Glutamatergic neuron (in vitro differentiated cells): ENCODE measurements around the gene RTEL1. TPM values are rescaled to one million over a fixed set of nuclear protein-coding genes. Genes with fewer than 3 reads are reported as not detected.

Source experiments
- DNase-seq: peaks from one replicate; pipeline ENCODE4 v3.0.0; 2022
- H3K27ac Mint-ChIP-seq: one replicate; pipeline ENCODE4 v1.8.0; 2020; ENCODE audit warnings: mild to moderate bottlenecking, mixed read lengths, inconsistent platforms; ENCODE audit not compliant: unreplicated experiment
- H3K27me3 Mint-ChIP-seq: one replicate; pipeline ENCODE4 v1.8.0; 2020; ENCODE audit warnings: mild to moderate bottlenecking, moderate library complexity, mixed read lengths, inconsistent platforms; ENCODE audit not compliant: unreplicated experiment
- H3K36me3 Mint-ChIP-seq: one replicate; pipeline ENCODE4 v1.8.0; 2020; ENCODE audit warnings: mild to moderate bottlenecking, mixed read lengths, inconsistent platforms; ENCODE audit not compliant: unreplicated experiment
- H3K4me1 Mint-ChIP-seq: one replicate; pipeline ENCODE4 v1.8.0; 2020; ENCODE audit warnings: mild to moderate bottlenecking, low read depth, mixed read lengths, inconsistent platforms; ENCODE audit not compliant: unreplicated experiment
- H3K4me3 Mint-ChIP-seq: one replicate; pipeline ENCODE4 v1.8.0; 2020; ENCODE audit warnings: mild to moderate bottlenecking, mixed read lengths, inconsistent platforms; ENCODE audit not compliant: unreplicated experiment
- H3K9me3 Mint-ChIP-seq: one replicate; pipeline ENCODE4 v1.8.0; 2020; ENCODE audit warnings: mild to moderate bottlenecking, moderate library complexity, mixed read lengths, inconsistent platforms; ENCODE audit not compliant: unreplicated experiment
- total RNA-seq: library from RNA; stranded (reverse); fragmentation: NEBNext Ultra II Directional; extraction: Animal tissue kit (Norgen Biotek cat#: 25700); gene quantifications from one replicate; pipeline ENCODE4 v1.2.1, GENCODE V29; 2021; ENCODE audit not compliant: unreplicated experiment
- TF ChIP-seq, protein P1 (sequence below): fragments of 200-600 bp; sonication (generic); IDR thresholded peaks from one replicate; pipeline ENCODE4 v1.5.0; 2021; ENCODE audit not compliant: partially characterized antibody, unreplicated experiment

Gene RTEL1
- total RNA-seq, 1 donor from 2014 or later = 36.3 TPM

DNA sequence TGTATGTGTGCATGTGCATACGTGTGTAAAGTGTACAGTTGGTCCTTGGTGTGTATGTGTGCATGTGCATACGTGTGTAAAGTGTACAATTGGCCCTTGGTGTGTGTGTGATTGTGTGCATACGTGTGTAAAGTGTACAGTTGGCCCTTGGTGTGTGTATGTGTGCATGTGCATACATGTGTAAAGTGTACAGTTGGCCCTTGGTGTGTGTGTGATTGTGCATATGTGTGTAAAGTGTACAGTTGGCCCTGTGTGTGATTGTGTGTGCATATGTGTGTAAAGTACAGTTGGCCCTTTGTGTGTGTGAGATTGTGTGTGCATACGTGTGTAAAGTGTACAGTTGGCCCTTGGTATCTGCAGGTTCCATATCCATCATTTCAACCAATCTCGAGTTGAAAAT, 73.3 kb downstream of the RTEL1 start:
- TF ChIP-seq, protein P1, sequence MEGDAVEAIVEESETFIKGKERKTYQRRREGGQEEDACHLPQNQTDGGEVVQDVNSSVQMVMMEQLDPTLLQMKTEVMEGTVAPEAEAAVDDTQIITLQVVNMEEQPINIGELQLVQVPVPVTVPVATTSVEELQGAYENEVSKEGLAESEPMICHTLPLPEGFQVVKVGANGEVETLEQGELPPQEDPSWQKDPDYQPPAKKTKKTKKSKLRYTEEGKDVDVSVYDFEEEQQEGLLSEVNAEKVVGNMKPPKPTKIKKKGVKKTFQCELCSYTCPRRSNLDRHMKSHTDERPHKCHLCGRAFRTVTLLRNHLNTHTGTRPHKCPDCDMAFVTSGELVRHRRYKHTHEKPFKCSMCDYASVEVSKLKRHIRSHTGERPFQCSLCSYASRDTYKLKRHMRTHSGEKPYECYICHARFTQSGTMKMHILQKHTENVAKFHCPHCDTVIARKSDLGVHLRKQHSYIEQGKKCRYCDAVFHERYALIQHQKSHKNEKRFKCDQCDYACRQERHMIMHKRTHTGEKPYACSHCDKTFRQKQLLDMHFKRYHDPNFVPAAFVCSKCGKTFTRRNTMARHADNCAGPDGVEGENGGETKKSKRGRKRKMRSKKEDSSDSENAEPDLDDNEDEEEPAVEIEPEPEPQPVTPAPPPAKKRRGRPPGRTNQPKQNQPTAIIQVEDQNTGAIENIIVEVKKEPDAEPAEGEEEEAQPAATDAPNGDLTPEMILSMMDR = no peak
- Mint-ChIP-seq H3K4me3 (no peak overlapping the region), H3K36me3 (peaks cover 4% of the 10 kb centered on the region), H3K27ac (no peak overlapping the region), H3K4me1 (peaks cover 5% of the 10 kb centered on the region), H3K9me3 (peaks cover 7% of the 10 kb centered on the region), H3K27me3 (peaks cover 11% of the 10 kb centered on the region)
- DNase-seq = no peak

DNA sequence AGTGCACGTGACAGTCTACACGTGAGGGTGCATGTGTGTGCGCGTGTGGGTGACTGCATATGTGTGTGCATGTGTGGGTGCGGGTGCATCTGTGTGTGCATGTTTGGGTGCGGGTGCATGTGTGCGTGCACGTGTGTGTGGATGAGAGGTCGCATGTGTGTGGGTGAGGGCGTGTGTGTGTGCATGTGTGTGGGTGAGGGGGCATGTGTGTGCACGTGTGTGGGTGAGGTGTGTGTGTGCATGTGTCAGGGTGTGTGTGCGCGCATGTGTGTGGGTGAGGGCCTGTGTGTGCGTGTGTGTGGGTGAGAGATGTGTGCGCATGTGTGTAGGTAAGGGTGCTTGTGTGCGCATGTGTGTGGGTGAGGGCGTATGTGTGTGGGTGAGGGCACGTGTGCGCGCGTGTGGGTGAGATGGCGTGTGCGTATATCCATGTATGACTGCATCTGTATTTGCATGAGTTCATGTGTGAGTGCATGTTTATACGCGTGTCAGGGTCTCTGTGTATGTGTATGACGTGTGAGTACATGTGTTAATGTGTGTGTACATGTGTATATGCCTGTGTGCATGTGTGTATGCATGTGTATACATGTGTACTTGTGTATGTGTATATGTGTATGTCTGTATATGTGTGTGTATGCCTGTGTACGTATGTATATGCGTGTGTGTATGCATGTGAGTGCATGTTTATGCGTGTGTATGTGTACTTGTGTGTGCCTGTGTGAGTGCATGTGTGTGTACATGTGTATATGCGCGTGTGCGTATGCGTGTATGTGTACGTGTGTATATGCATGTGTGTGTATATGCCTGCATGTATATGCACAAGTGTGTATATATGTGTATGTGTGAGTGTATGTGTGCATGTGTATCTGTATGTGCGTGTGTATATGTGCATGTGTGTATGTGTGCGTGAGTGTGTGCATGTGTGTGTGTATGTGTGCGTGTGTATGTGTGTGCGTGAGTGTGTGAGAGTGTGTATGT, 74.3 kb downstream of the RTEL1 start:
- Mint-ChIP-seq H3K27me3 (peaks cover 11% of the 10 kb centered on the region), H3K4me3 (no peak overlapping the region), H3K36me3 (peaks cover 4% of the 10 kb centered on the region), H3K27ac (no peak overlapping the region), H3K4me1 (peaks cover 5% of the 10 kb centered on the region), H3K9me3 (peaks cover 8% of the 10 kb centered on the region)
- TF ChIP-seq, protein P1 = no peak
- DNase-seq = no peak

DNA sequence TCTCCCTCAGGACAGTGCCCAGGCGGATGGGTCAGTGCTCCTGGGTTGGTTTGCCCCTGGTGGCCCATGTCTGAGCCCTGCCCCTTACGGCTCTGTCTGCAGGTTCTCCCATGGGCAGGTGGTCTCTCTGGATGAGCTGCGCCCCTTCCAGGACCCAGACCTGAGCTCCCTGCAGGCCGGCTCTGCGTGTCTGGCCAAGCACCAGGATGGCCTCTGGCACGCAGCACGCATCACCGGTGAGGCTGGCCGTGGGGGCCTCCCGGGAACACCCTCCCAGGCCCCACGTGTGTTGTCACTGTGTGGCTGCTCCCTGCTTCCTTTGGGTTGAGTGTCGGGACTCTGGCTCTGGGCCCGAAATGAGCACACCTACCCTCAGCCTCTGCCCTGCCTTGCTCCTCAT, 75.0 kb downstream of the RTEL1 start:
- Mint-ChIP-seq H3K4me3 (no peak overlapping the region), H3K27ac (no peak overlapping the region), H3K9me3 (peaks cover 8% of the 10 kb centered on the region), H3K27me3 (peaks cover 11% of the 10 kb centered on the region), H3K36me3 (peaks cover 4% of the 10 kb centered on the region), H3K4me1 (peaks cover 5% of the 10 kb centered on the region)
- no peak for DNase-seq
- TF ChIP-seq, protein P1 = no peak

DNA sequence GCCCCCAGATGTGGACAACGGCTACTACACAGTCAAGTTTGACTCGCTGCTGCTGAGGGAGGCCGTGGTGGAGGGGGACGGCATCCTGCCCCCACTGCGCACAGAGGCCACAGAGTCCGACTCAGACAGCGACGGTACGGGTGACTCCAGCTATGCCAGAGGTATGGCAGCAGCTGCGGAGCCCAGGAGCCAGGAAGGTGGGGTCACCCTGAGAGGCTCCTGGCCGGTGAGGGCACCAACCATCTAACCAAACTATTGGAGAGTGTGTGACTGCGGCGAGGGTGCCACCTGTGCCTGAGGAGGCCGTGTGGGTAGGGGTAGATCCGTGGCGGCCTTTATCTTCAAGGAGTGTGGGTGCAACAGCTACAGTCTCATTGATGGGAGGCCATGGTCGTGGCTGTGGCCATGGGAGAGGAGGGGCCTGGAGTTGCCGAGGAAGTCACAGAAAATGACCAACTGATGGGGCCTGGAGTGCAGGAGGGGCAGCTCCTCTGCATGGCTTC, 75.5 kb downstream of the RTEL1 start:
- H3K27ac Mint-ChIP-seq = no peak overlapping the region
- H3K4me1 Mint-ChIP-seq = peaks cover 5% of the 10 kb centered on the region
- no peak for DNase-seq
- H3K36me3 Mint-ChIP-seq = peaks cover 4% of the 10 kb centered on the region
- TF ChIP-seq, protein P1 = no peak
- H3K4me3 Mint-ChIP-seq = no peak overlapping the region
- peaks cover 11% of the 10 kb centered on the region for H3K27me3 Mint-ChIP-seq
- peaks cover 8% of the 10 kb centered on the region for H3K9me3 Mint-ChIP-seq
